H9 (cell line): ENCODE measurements around the gene ZNF467. TPM values are rescaled to one million over a fixed set of nuclear protein-coding genes. Genes with fewer than 3 reads are reported as not detected.

Experiments used
- DNase-seq: peaks from one replicate; pipeline ENCODE4 v3.0.0-alpha.2; 2017
- H2AFZ ChIP-seq: one replicate; pipeline ENCODE4 v1.6.1; 2013; ENCODE audit warnings: mild to moderate bottlenecking, low read length, control low read depth, moderate library complexity
- H2AK5ac ChIP-seq: 2 replicates; pipeline ENCODE4 v1.6.1; 2013; ENCODE audit warnings: low read length, control low read depth, mixed read lengths; ENCODE audit not compliant: insufficient read length
- H2BK120ac ChIP-seq: one replicate; pipeline ENCODE4 v1.6.1; 2013; ENCODE audit warnings: low read depth, mild to moderate bottlenecking, low read length, control low read depth, inconsistent platforms; ENCODE audit not compliant: poor library complexity, severe bottlenecking
- H2BK12ac ChIP-seq: 2 replicates; pipeline ENCODE4 v1.6.1; 2013; ENCODE audit warnings: low read length, control low read depth, mixed read lengths, low read depth; ENCODE audit not compliant: insufficient read length
- H2BK15ac ChIP-seq: 2 replicates; pipeline ENCODE4 v1.6.1; 2013; ENCODE audit warnings: low read depth, low read length, control low read depth
- H2BK20ac ChIP-seq: one replicate; pipeline ENCODE4 v1.6.1; 2013; ENCODE audit warnings: low read depth, mild to moderate bottlenecking, low read length, control low read depth, inconsistent platforms; ENCODE audit not compliant: poor library complexity, severe bottlenecking
- H2BK5ac ChIP-seq: 2 replicates; pipeline ENCODE4 v1.6.1; 2013; ENCODE audit warnings: low read length, control low read depth, mixed read lengths; ENCODE audit not compliant: insufficient read length
- H3K14ac ChIP-seq: 2 replicates; pipeline ENCODE4 v1.6.1; 2013; ENCODE audit warnings: low read length, control low read depth; ENCODE audit not compliant: insufficient read depth
- H3K18ac ChIP-seq: 2 replicates; pipeline ENCODE4 v1.6.1; 2013; ENCODE audit warnings: low read depth, mild to moderate bottlenecking, mixed read lengths, low read length, control low read depth; ENCODE audit not compliant: insufficient read length
- H3K23ac ChIP-seq: 2 replicates; pipeline ENCODE4 v1.6.1; 2013; ENCODE audit warnings: low read length, control low read depth, mixed read lengths, low read depth; ENCODE audit not compliant: insufficient read length
- H3K23me2 ChIP-seq: 2 replicates; pipeline ENCODE4 v1.6.1; 2013; ENCODE audit warnings: low read depth, mild to moderate bottlenecking, mixed read lengths, low read length, control low read depth; ENCODE audit not compliant: insufficient read length, poor library complexity, severe bottlenecking
- H3K27ac ChIP-seq: 2 replicates; pipeline ENCODE4 v1.5.1; 2013; ENCODE audit warnings: low read length, control low read depth, mixed read lengths, low read depth; ENCODE audit not compliant: insufficient read length
- H3K27me3 ChIP-seq: 2 replicates; pipeline ENCODE4 v1.6.1; 2013; ENCODE audit warnings: low read length, control low read depth, inconsistent platforms; ENCODE audit not compliant: insufficient read depth
- H3K4ac ChIP-seq: 2 replicates; pipeline ENCODE4 v1.6.1; 2013; ENCODE audit warnings: low read depth, mild to moderate bottlenecking, control low read depth, inconsistent platforms, low read length, moderate library complexity
- H3K4me1 ChIP-seq: 2 replicates; pipeline ENCODE4 v1.6.1; 2013; ENCODE audit warnings: low read length, control low read depth, inconsistent platforms; ENCODE audit not compliant: insufficient read depth
- H3K4me2 ChIP-seq: 2 replicates; pipeline ENCODE4 v1.6.1; 2013; ENCODE audit warnings: low read length, control low read depth, mixed read lengths; ENCODE audit not compliant: insufficient read length, insufficient read depth
- H3K56ac ChIP-seq: 2 replicates; pipeline ENCODE4 v1.6.1; 2013; ENCODE audit warnings: low read depth, mild to moderate bottlenecking, mixed read lengths, low read length, control low read depth; ENCODE audit not compliant: insufficient read length
- H3K79me1 ChIP-seq: 2 replicates; pipeline ENCODE4 v1.6.1; 2013; ENCODE audit warnings: low read depth, mild to moderate bottlenecking, moderate library complexity, low read length, control low read depth, inconsistent platforms; ENCODE audit not compliant: insufficient read depth, poor library complexity, severe bottlenecking
- H3K79me2 ChIP-seq: 2 replicates; pipeline ENCODE4 v1.6.1; 2013; ENCODE audit warnings: low read length, control low read depth, inconsistent platforms; ENCODE audit not compliant: insufficient read depth
- H3K9ac ChIP-seq: 2 replicates; pipeline ENCODE4 v1.6.1; 2013; ENCODE audit warnings: low read length, control low read depth, mixed read lengths; ENCODE audit not compliant: insufficient read length; ENCODE audit errors: extremely low read depth
- H3K9me3 ChIP-seq: one replicate; pipeline ENCODE4 v1.6.1; 2013; ENCODE audit warnings: low read depth, low read length, inconsistent platforms; ENCODE audit not compliant: control insufficient read depth
- H3T11ph ChIP-seq: one replicate; pipeline ENCODE4 v1.6.1; 2013; ENCODE audit warnings: mild to moderate bottlenecking, low read length, control low read depth, inconsistent platforms
- H4K20me1 ChIP-seq: one replicate; pipeline ENCODE4 v1.6.1; 2013; ENCODE audit not compliant: control insufficient read depth, insufficient read length, insufficient read depth
- H4K5ac ChIP-seq: 2 replicates; pipeline ENCODE4 v1.6.1; 2013; ENCODE audit warnings: low read depth, mild to moderate bottlenecking, mixed read lengths, low read length, control low read depth; ENCODE audit not compliant: insufficient read length
- H4K8ac ChIP-seq: replicated peaks from 2 replicates; pipeline ENCODE4 v1.6.1; 2013; ENCODE audit warnings: low read length, control low read depth, mixed read lengths, low read depth; ENCODE audit not compliant: insufficient read length
- H4K91ac ChIP-seq: 2 replicates; pipeline ENCODE4 v1.6.1; 2013; ENCODE audit warnings: low read depth, mild to moderate bottlenecking, moderate library complexity, mixed read lengths, low read length, control low read depth; ENCODE audit not compliant: insufficient read length
- H3K27ac Mint-ChIP-seq, 3 experiments: 2 replicates in 2 of 3; 3 replicates in 1 of 3; pipeline ENCODE4 v1.8.0; 2020 to 2021; ENCODE audit warnings: mixed read lengths in 3 of 3, mild to moderate bottlenecking in 1 of 3, moderate library complexity in 1 of 3
- H3K27me3 Mint-ChIP-seq: 2 replicates; pipeline ENCODE4 v1.8.0; 2021; ENCODE audit warnings: low read depth, mild to moderate bottlenecking, moderate library complexity, mixed read lengths
- H3K36me3 Mint-ChIP-seq, 3 experiments: 2 replicates in 2 of 3; 3 replicates in 1 of 3; pipeline ENCODE4 v1.8.0; 2020 to 2021; ENCODE audit warnings: low read depth in 3 of 3, mixed read lengths in 3 of 3; ENCODE audit not compliant: insufficient read depth in 1 of 3
- H3K4me1 Mint-ChIP-seq, 2 experiments: 2 replicates each; pipeline ENCODE4 v1.8.0; 2020; ENCODE audit warnings: mixed read lengths in 2 of 2
- H3K4me3 Mint-ChIP-seq, 2 experiments: 2 replicates in 1 of 2; 3 replicates in 1 of 2; pipeline ENCODE4 v1.8.0; 2020 to 2021; ENCODE audit warnings: mild to moderate bottlenecking in 2 of 2, mixed read lengths in 2 of 2, moderate library complexity in 1 of 2
- H3K9me3 Mint-ChIP-seq, 2 experiments: 2 replicates in 1 of 2; 3 replicates in 1 of 2; pipeline ENCODE4 v1.8.0; 2020; ENCODE audit warnings: mild to moderate bottlenecking in 2 of 2, mixed read lengths in 2 of 2, moderate library complexity in 1 of 2
- WGBS: extraction: QIAGEN DNeasy Blood & Tissue Kit; methylation state at CpG from one replicate; pipeline ENCODE4 v1.1.7; 2013; ENCODE audit warnings: missing lambda C conversion rate, low lambda C conversion rate, mixed read lengths; ENCODE audit not compliant: insufficient read length; ENCODE audit errors: extremely low coverage; 5-methylcytosine and 5-hydroxymethylcytosine counted together
- total RNA-seq: library from RNA; stranded (reverse); gene quantifications from 2 replicates; pipeline ENCODE4 v1.2.1, GENCODE V29; 2021
- TF ChIP-seq, protein P1 (sequence below): fragments of 200-600 bp; sonication (generic); conservative IDR thresholded peaks from 3 replicates; pipeline ENCODE4 v1.8.0; 2021; ENCODE audit warnings: antibody characterized with exemption, mild to moderate bottlenecking

Gene ZNF467
- total RNA-seq, 1 experiment from 2014 or later = 0.31 TPM

DNA sequence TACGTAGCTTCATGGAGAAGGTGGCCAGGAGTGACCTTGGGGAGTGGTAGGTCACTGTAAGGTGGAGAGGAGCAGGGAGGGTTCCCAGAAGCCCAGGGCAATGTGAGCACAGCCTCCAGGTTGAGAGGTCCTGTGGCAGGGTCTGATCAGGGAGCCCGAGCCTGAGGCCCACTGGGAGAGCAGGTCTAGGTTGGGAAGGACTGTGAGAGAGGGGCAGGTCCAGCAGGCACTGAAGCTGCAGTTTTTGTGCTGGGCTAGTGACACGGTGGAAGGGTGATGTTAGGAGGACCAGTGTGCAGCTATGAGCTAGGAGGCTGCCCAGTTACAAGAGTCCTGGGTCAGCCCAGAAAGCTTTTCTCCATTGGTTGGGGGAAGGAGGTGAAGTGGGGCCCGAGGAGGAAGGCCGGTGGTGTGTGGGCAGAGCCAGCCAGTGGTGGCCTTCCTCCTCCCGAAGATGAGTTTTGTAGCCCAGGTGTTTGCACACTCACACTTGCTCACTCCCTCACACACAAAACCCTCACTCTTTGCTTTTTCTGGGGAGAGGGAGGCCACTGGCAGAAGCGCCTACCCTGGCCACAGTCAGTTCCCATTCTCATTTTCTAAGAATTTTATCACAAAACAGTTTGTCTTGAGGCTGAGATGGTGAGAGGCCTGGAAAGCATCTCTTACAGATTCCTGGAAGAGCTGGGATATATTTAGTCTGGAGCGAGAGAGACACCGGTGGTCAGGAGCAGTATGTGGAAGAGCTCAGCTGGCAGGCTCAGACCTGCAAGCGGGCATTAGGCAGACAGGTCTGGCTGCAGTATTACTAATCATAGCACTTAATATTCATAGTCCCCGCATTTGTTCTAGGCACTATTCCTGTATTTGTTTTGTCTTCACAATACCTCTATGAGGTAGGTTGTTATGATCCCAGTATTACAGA lies 57.1 kb downstream of the ZNF467 start:
- no peak overlapping the region for H3K27ac Mint-ChIP-seq
- H2AK5ac ChIP-seq = no peak overlapping the region
- peaks cover 3% of the 10 kb centered on the region for H3K79me1 ChIP-seq
- TF ChIP-seq, protein P1, sequence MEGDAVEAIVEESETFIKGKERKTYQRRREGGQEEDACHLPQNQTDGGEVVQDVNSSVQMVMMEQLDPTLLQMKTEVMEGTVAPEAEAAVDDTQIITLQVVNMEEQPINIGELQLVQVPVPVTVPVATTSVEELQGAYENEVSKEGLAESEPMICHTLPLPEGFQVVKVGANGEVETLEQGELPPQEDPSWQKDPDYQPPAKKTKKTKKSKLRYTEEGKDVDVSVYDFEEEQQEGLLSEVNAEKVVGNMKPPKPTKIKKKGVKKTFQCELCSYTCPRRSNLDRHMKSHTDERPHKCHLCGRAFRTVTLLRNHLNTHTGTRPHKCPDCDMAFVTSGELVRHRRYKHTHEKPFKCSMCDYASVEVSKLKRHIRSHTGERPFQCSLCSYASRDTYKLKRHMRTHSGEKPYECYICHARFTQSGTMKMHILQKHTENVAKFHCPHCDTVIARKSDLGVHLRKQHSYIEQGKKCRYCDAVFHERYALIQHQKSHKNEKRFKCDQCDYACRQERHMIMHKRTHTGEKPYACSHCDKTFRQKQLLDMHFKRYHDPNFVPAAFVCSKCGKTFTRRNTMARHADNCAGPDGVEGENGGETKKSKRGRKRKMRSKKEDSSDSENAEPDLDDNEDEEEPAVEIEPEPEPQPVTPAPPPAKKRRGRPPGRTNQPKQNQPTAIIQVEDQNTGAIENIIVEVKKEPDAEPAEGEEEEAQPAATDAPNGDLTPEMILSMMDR = 0 out of 3 replicates have a peak, but pooled peaks have one; percentile 10
- H3K9me3 ChIP-seq = no peaks in the 10 kb centered on the region
- no peaks in the 10 kb centered on the region for H3K23me2 ChIP-seq
- peaks cover 11% of the 10 kb centered on the region for H3K27me3 Mint-ChIP-seq
- H3K4me1 Mint-ChIP-seq = peaks cover 12 to 15% of the 10 kb centered on the region in 2 experiments
- H3K4me2 ChIP-seq = peak overlapping the region; percentile 88
- no peak overlapping the region for H3K56ac ChIP-seq
- H3K27ac ChIP-seq = no peak overlapping the region
- H3K23ac ChIP-seq = no peak overlapping the region
- peak; percentile 23 for DNase-seq
- H3K9me3 Mint-ChIP-seq = peaks cover 7 to 8% of the 10 kb centered on the region in 2 experiments; a peak in 4 of 5 replicates
- H2BK20ac ChIP-seq = no peak overlapping the region
- WGBS = no CpG with 5 or more reads among the region's 11 CpGs
- no peak overlapping the region for H3K9ac ChIP-seq
- H2BK5ac ChIP-seq = no peak overlapping the region
- H3K36me3 Mint-ChIP-seq = peaks cover 0 to 27% (median 15%) of the 10 kb centered on the region in 3 experiments; a peak in 6 of 7 replicates
- H4K91ac ChIP-seq = no peak overlapping the region
- no peak overlapping the region for H4K8ac ChIP-seq
- no peak overlapping the region for H3T11ph ChIP-seq
- H2BK12ac ChIP-seq = no peak overlapping the region
- no peak overlapping the region for H3K14ac ChIP-seq
- no peak overlapping the region for H4K5ac ChIP-seq
- no peak overlapping the region for H2BK120ac ChIP-seq
- H3K4me3 Mint-ChIP-seq = peak overlapping the region; percentile 81 to 91
- H2BK15ac ChIP-seq = no peak overlapping the region
- H2AFZ ChIP-seq = no peak overlapping the region
- H3K79me2 ChIP-seq = no peaks in the 10 kb centered on the region
- H3K4me1 ChIP-seq = peaks cover 3% of the 10 kb centered on the region; the same call in 1 of the 2 replicates
- H4K20me1 ChIP-seq = no peaks in the 10 kb centered on the region
- H3K4ac ChIP-seq = no peak overlapping the region
- no peaks in the 10 kb centered on the region for H3K27me3 ChIP-seq
- H3K18ac ChIP-seq = no peak overlapping the region
